CD4-positive, alpha-beta memory T cell (primary cell): Measurements from ENCODE around the gene MLLT3. TPM values are rescaled to one million over a fixed set of nuclear protein-coding genes. Genes with fewer than 3 reads are reported as not detected.

Source experiments
- CTCF ChIA-PET: fragments of 350-600 bp; sonication (Branson Sonifier 250); formaldehyde crosslinking; loops from one replicate; lab custom pipeline; 2021; ENCODE audit warnings: inconsistent platforms; ENCODE audit not compliant: partially characterized antibody; lab: Charles Lee
- POLR2A ChIA-PET: fragments of 350-600 bp; sonication (Branson Sonifier 250); formaldehyde crosslinking; loops from one replicate; lab custom pipeline; 2021; ENCODE audit not compliant: partially characterized antibody; lab: Charles Lee
- DNase-seq, 5 donors: peaks; one replicate each; pipeline versions ENCODE4 v3.0.0 to v3.0.0-alpha.2; 2020 to 2022; ENCODE audit warnings: mixed read lengths in 1 of 5
- H3K27ac ChIP-seq: one replicate; pipeline ENCODE4 v1.7.0; 2013; ENCODE audit warnings: low read depth, low read length
- H3K27me3 ChIP-seq: 2 replicates; pipeline ENCODE4 v1.7.0; 2013; ENCODE audit warnings: mild to moderate bottlenecking, low read length, moderate library complexity; ENCODE audit not compliant: insufficient read depth
- H3K36me3 ChIP-seq: 2 replicates; pipeline ENCODE4 v1.7.0; 2013; ENCODE audit warnings: mild to moderate bottlenecking, low read length, moderate library complexity; ENCODE audit not compliant: insufficient read depth
- H3K4me1 ChIP-seq: 2 replicates; pipeline ENCODE4 v1.7.0; 2013; ENCODE audit warnings: mild to moderate bottlenecking, low read length, moderate library complexity; ENCODE audit not compliant: insufficient read depth
- H3K4me3 ChIP-seq, 2 donors: one replicate each; pipeline ENCODE4 v1.7.0; 2013; ENCODE audit warnings: low read length in 2 of 2, mild to moderate bottlenecking in 1 of 2
- H3K9me3 ChIP-seq, 2 donors: one replicate each; pipeline ENCODE4 v1.7.0; 2013; ENCODE audit warnings: low read length in 2 of 2, control low read depth in 1 of 2; ENCODE audit not compliant: control insufficient read depth in 1 of 2
- H3K27ac Mint-ChIP-seq, 7 donors: one replicate each; pipeline ENCODE4 v1.8.0; 2020 to 2021; ENCODE audit warnings: mixed read lengths in 7 of 7, mild to moderate bottlenecking in 6 of 7, inconsistent platforms in 3 of 7, moderate library complexity in 3 of 7
- H3K27me3 Mint-ChIP-seq, 2 donors: one replicate each; pipeline ENCODE4 v1.8.0; 2020 to 2021; ENCODE audit warnings: mixed read lengths in 2 of 2
- H3K36me3 Mint-ChIP-seq, 2 donors: one replicate each; pipeline ENCODE4 v1.8.0; 2020 to 2021; ENCODE audit warnings: mixed read lengths in 2 of 2, inconsistent platforms in 1 of 2, mild to moderate bottlenecking in 1 of 2
- H3K4me1 Mint-ChIP-seq, 4 donors: one replicate each; pipeline ENCODE4 v1.8.0; 2020 to 2021; ENCODE audit warnings: mixed read lengths in 4 of 4, mild to moderate bottlenecking in 1 of 4
- H3K4me3 Mint-ChIP-seq, 8 donors: one replicate each; pipeline ENCODE4 v1.8.0; 2020 to 2021; ENCODE audit warnings: mixed read lengths in 8 of 8, mild to moderate bottlenecking in 7 of 8, moderate library complexity in 6 of 8, inconsistent platforms in 3 of 8
- H3K9me3 Mint-ChIP-seq, 8 donors: one replicate each; pipeline ENCODE4 v1.8.0; 2020 to 2021; ENCODE audit warnings: mixed read lengths in 8 of 8, mild to moderate bottlenecking in 5 of 8, inconsistent platforms in 3 of 8, moderate library complexity in 1 of 8
- intact Hi-C: fragments of 100-400 bp; cut with micrococcal nuclease; formaldehyde crosslinking; loops from one replicate; pipeline ENCODE4 v1.15.1; 2023
- polyA plus RNA-seq, 2 donors: library from polyadenylated mRNA; unstranded; fragments of 300-500 nt; fragmentation: Illumina TruSeq; gene quantifications; one replicate each; pipeline ENCODE4 v1.2.3, GENCODE V29; 2021
- total RNA-seq, 2 experiments: library from RNA; stranded (reverse); gene quantifications; one replicate each; pipeline ENCODE4 v1.2.3, GENCODE V29; 2021

The MLLT3 gene
- total and polyA plus RNA-seq, 4 experiments from 2014 or later, result 20.7 to 54.4 (median 42.5) TPM

DNA sequence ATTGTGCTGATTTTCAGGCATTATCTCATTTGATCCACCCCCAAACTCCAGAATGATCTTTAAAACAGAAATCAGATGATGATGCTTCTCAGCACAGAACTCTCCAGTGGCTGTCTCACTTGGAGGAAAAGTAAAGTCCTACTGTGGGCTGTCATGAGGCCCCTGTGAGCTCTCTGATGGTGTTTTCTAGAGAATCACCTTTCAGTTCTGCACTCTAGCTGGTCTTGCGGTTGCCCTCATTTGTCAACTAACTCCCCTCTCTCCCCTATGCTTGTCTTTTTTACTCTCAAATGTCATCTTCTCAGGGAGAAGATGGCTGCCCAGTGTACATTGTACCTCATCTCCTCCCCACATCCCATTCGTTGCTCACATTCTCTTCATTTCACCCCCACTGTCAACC is 295.8 kb downstream of the MLLT3 start:
- Mint-ChIP-seq H3K27ac (no peak overlapping the region), H3K4me1 (peaks cover 20 to 41% (median 39%) of the 10 kb centered on the region in 4 donors), H3K27me3 (no peaks in the 10 kb centered on the region), H3K9me3 (peaks cover 0 to 6% (median 0%) of the 10 kb centered on the region in 8 donors), H3K36me3 (peaks cover 0 to 3% of the 10 kb centered on the region in 2 donors), H3K4me3 (no peak overlapping the region)
- Histone ChIP-seq H3K9me3 (no peaks in the 10 kb centered on the region), H3K4me3 (no peak overlapping the region), H3K27ac (no peak overlapping the region), H3K4me1 (peaks cover 30% of the 10 kb centered on the region), H3K36me3 (no peaks in the 10 kb centered on the region), H3K27me3 (no peaks in the 10 kb centered on the region)
- POLR2A ChIA-PET, result no interaction called here
- CTCF ChIA-PET, result no interaction called here
- no peak for DNase-seq
- intact Hi-C loops, result no loop called here

- H3K4me3 ChIP-seq, result no peak overlapping the region
- CTCF ChIA-PET, result interaction anchor here (1.1 kb wide), 1 partner anchor 9 kb away, joined by 3 read pairs; no protein-coding TSS in a partner anchor
- POLR2A ChIA-PET, result no interaction called here
- Mint-ChIP-seq H3K27me3 (no peaks in the 10 kb centered on the region), H3K36me3 (peaks cover 0 to 3% of the 10 kb centered on the region in 2 donors), H3K4me3 (no peak overlapping the region), H3K9me3 (peaks cover 0 to 5% (median 0%) of the 10 kb centered on the region in 8 donors), H3K4me1 (peaks cover 27 to 49% (median 45%) of the 10 kb centered on the region in 4 donors), H3K27ac (peak overlapping the region in 1 of 7 donors; percentile 1)
- H3K9me3 ChIP-seq, result no peaks in the 10 kb centered on the region
- no peaks in the 10 kb centered on the region for H3K27me3 ChIP-seq
- DNase-seq, result no peak
- H3K36me3 ChIP-seq, result no peaks in the 10 kb centered on the region
- H3K27ac ChIP-seq, result no peak overlapping the region
- peaks cover 45% of the 10 kb centered on the region for H3K4me1 ChIP-seq
- intact Hi-C loops, result no loop called here
Measured at GRCh38 chr9:20325008-20325407, 297.3 kb downstream of the MLLT3 start.

DNA sequence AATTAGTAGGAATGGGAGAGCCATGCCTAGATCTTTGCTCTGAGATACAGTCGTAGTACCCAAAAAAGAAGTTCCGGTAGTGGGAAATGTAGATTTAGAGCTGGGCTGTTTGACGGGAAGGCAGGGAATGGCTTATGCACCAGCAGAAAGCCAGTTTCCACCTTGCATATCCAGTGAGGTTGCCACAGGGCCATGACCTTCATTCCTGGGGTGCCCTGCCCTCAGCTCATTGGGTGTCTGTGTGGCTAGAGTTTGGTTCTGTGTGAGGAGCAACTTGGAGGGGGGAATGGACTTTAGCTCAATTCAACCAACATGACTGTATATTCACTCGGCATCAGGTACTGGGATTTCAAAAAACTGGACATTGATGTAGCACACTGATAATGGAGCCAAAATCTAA is 300.1 kb downstream of the MLLT3 start:
- H3K36me3 Mint-ChIP-seq, result peaks cover 0 to 3% of the 10 kb centered on the region in 2 donors
- POLR2A ChIA-PET, result interaction anchor here (0.5 to 2.1 kb wide), 7 partner anchors 12 to 362 kb away, joined by 3 to 17 read pairs (median 3); partner anchors contain the start of genes FOCAD and MLLT3
- peaks cover 59% of the 10 kb centered on the region for H3K4me1 ChIP-seq
- no peaks in the 10 kb centered on the region for H3K27me3 Mint-ChIP-seq
- CTCF ChIA-PET, result interaction anchor here (0.7 to 1.3 kb wide), 5 partner anchors 13 to 302 kb away, joined by 3 to 5 read pairs (median 3); no protein-coding TSS in a partner anchor
- H3K27me3 ChIP-seq, result no peaks in the 10 kb centered on the region
- peaks cover 35 to 74% (median 68%) of the 10 kb centered on the region in 4 donors for H3K4me1 Mint-ChIP-seq
- peak overlapping the region in 1 of 2 donors; percentile 24 for H3K4me3 ChIP-seq
- H3K9me3 ChIP-seq, result no peaks in the 10 kb centered on the region
- peak overlapping the region in 7 of 8 donors; percentile 60 to 78 (median 73) for H3K4me3 Mint-ChIP-seq
- peaks cover 0 to 3% (median 0%) of the 10 kb centered on the region in 8 donors for H3K9me3 Mint-ChIP-seq
- peak overlapping the region; percentile 79 to 94 (median 89) for H3K27ac Mint-ChIP-seq
- DNase-seq, result no peak
- no peaks in the 10 kb centered on the region for H3K36me3 ChIP-seq
- intact Hi-C loops, result no loop called here
- no peak overlapping the region for H3K27ac ChIP-seq

- Histone ChIP-seq H3K4me1 (peaks cover 59% of the 10 kb centered on the region), H3K4me3 (peak overlapping the region in 1 of 2 donors; percentile 5), H3K9me3 (no peaks in the 10 kb centered on the region), H3K27ac (no peak overlapping the region), H3K27me3 (no peaks in the 10 kb centered on the region), H3K36me3 (no peaks in the 10 kb centered on the region)
- POLR2A ChIA-PET, result interaction anchor here (0.7 to 2.1 kb wide), 7 partner anchors 11 to 362 kb away, joined by 3 to 17 read pairs (median 3); partner anchors contain the start of genes FOCAD and MLLT3
- intact Hi-C loops, result no loop called here
- H3K27ac Mint-ChIP-seq, result peak overlapping the region; percentile 79 to 94 (median 89)
- peaks cover 0 to 3% of the 10 kb centered on the region in 2 donors for H3K36me3 Mint-ChIP-seq
- peaks cover 0 to 3% (median 0%) of the 10 kb centered on the region in 8 donors for H3K9me3 Mint-ChIP-seq
- peaks cover 39 to 78% (median 71%) of the 10 kb centered on the region in 4 donors for H3K4me1 Mint-ChIP-seq
- DNase-seq, result peak; percentile 70 to 80 (median 76)
- CTCF ChIA-PET, result interaction anchor here (0.7 to 1.8 kb wide), 6 partner anchors 22 to 620 kb away, joined by 3 to 5 read pairs (median 3); no protein-coding TSS in a partner anchor
- no peaks in the 10 kb centered on the region for H3K27me3 Mint-ChIP-seq
- H3K4me3 Mint-ChIP-seq, result peak overlapping the region; percentile 60 to 78 (median 72)
Measured at GRCh38 chr9:20321423-20322082, 300.7 kb downstream of the MLLT3 start.

- Histone ChIP-seq H3K4me3 (no peak overlapping the region), H3K27ac (no peak overlapping the region), H3K27me3 (no peaks in the 10 kb centered on the region), H3K36me3 (no peaks in the 10 kb centered on the region), H3K9me3 (no peaks in the 10 kb centered on the region), H3K4me1 (peaks cover 65% of the 10 kb centered on the region)
- peak overlapping the region; percentile 37 to 94 (median 89) for H3K27ac Mint-ChIP-seq
- CTCF ChIA-PET, result interaction anchor here (0.9 to 1.8 kb wide), 4 partner anchors 31 to 621 kb away, joined by 3 to 5 read pairs (median 4); no protein-coding TSS in a partner anchor
- no peaks in the 10 kb centered on the region for H3K27me3 Mint-ChIP-seq
- H3K4me3 Mint-ChIP-seq, result peak overlapping the region in 5 of 8 donors; percentile 32 to 76 (median 72)
- H3K9me3 Mint-ChIP-seq, result peaks cover 0 to 3% (median 0%) of the 10 kb centered on the region in 8 donors
- peaks cover 0 to 3% of the 10 kb centered on the region in 2 donors for H3K36me3 Mint-ChIP-seq
- POLR2A ChIA-PET, result interaction anchor here (0.7 to 2.0 kb wide), 5 partner anchors 17 to 363 kb away, joined by 3 to 8 read pairs (median 4); partner anchors contain the start of genes FOCAD and MLLT3
- intact Hi-C loops, result no loop called here
- H3K4me1 Mint-ChIP-seq, result peaks cover 42 to 84% (median 77%) of the 10 kb centered on the region in 4 donors
- no peak for DNase-seq
Measured at GRCh38 chr9:20320921-20321320, 301.4 kb downstream of the MLLT3 start.

DNA sequence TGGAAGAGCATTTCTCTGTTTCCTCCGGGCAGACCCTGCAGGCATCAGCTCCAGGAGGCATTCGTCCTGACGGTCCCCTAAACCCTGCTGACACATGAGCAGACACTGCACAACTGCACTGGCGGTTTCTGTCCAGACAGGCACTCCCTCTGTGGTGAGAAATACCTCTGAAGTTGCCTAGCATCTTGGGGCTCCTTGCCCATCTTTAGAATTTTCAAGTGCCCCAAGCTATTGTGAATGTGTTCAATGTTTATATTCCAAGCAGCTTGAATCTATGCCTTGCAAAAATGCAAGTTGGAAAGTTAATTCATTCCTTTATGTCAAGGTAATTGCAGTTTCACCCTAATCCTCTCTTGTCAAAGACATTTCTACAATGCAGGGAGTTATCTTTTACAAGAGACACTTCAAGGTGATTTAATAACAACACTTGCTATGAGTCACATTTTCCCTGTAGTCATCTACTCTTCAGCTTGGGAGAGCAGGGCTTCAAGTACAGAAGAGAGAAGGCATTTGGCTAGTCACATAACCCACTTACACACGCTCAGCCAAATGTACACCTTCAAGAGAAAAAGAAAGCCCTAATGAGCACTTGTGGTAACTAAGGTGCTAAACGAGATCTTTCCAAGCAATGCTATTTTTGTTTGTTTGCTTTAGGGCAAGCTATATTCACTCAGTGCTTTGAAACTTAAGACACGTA is 302.5 kb downstream of the MLLT3 start:
- Histone ChIP-seq H3K27me3 (no peaks in the 10 kb centered on the region), H3K36me3 (no peaks in the 10 kb centered on the region), H3K4me1 (peaks cover 77% of the 10 kb centered on the region), H3K4me3 (no peak overlapping the region), H3K9me3 (no peaks in the 10 kb centered on the region), H3K27ac (no peak overlapping the region)
- peaks cover 0 to 3% (median 0%) of the 10 kb centered on the region in 8 donors for H3K9me3 Mint-ChIP-seq
- CTCF ChIA-PET, result interaction anchor here (1.3 to 1.8 kb wide), 3 partner anchors 9 to 622 kb away, joined by 3 to 5 read pairs (median 3); no protein-coding TSS in a partner anchor
- no peaks in the 10 kb centered on the region for H3K27me3 Mint-ChIP-seq
- intact Hi-C loops, result loop anchor here (5.0 to 10.0 kb wide), 2 partner anchors 77 to 105 kb away; no protein-coding TSS in a partner anchor
- H3K36me3 Mint-ChIP-seq, result peaks cover 0 to 3% of the 10 kb centered on the region in 2 donors
- peak in 2 of 5 donors; percentile 15 to 56 for DNase-seq
- peaks cover 49 to 92% (median 84%) of the 10 kb centered on the region in 4 donors for H3K4me1 Mint-ChIP-seq
- POLR2A ChIA-PET, result interaction anchor here (0.9 to 2.2 kb wide), 3 partner anchors 19 to 303 kb away, joined by 3 to 6 read pairs (median 4); partner anchors contain the start of gene MLLT3
- H3K27ac Mint-ChIP-seq, result peak overlapping the region; percentile 29 to 81 (median 61)
- H3K4me3 Mint-ChIP-seq, result peak overlapping the region in 4 of 8 donors; percentile 20 to 53 (median 44)
